Type B pancreatic cell (in vitro differentiated cells): ENCODE results near the gene GPA33. TPM values are rescaled to one million over a fixed set of nuclear protein-coding genes. Genes with fewer than 3 reads are reported as not detected.

Source experiments
- DNase-seq: peaks from one replicate; pipeline ENCODE4 v3.0.0; 2021; ENCODE audit warnings: mixed read lengths; ENCODE audit not compliant: unreplicated experiment; ENCODE audit errors: extremely low spot score
- H3K27ac Mint-ChIP-seq: 2 replicates; pipeline ENCODE4 v1.8.0; 2021; ENCODE audit warnings: mild to moderate bottlenecking, mixed read lengths
- H3K27me3 Mint-ChIP-seq: 2 replicates; pipeline ENCODE4 v1.8.0; 2021; ENCODE audit warnings: mixed read lengths
- H3K36me3 Mint-ChIP-seq: 2 replicates; pipeline ENCODE4 v1.8.0; 2021; ENCODE audit warnings: mixed read lengths
- H3K4me1 Mint-ChIP-seq: one replicate; pipeline ENCODE4 v1.8.0; 2021; ENCODE audit warnings: mixed read lengths; ENCODE audit not compliant: unreplicated experiment
- H3K4me3 Mint-ChIP-seq: 2 replicates; pipeline ENCODE4 v1.8.0; 2021; ENCODE audit warnings: mild to moderate bottlenecking, mixed read lengths
- H3K9me3 Mint-ChIP-seq: 2 replicates; pipeline ENCODE4 v1.8.0; 2021; ENCODE audit warnings: mixed read lengths
- CTCF ChIP-seq: fragments of 200-600 bp; sonication (generic); conservative IDR thresholded peaks from 2 replicates; pipeline ENCODE4 v1.5.0; 2021; ENCODE audit warnings: antibody characterized with exemption, mild to moderate bottlenecking
- total RNA-seq: library from RNA; stranded (reverse); gene quantifications from 2 replicates; pipeline ENCODE4 v1.2.1, GENCODE V29; 2021; ENCODE audit warnings: low replicate concordance

The GPA33 gene
- total RNA-seq, 1 donor from 2014 or later, result 0.68 TPM

- TF ChIP-seq CTCF, result no peak
- Mint-ChIP-seq H3K4me3 (no peak overlapping the region), H3K4me1 (peaks cover under 1% of the 10 kb centered on the region), H3K36me3 (no peaks in the 10 kb centered on the region), H3K27ac (no peak overlapping the region), H3K27me3 (peaks cover 12% of the 10 kb centered on the region), H3K9me3 (no peaks in the 10 kb centered on the region)
- no peak for DNase-seq
These were observed 25.6 kb downstream of the GPA33 start for GRCh38 chr1:167064621-167065020.

- Mint-ChIP-seq H3K4me1 (peaks cover 11% of the 10 kb centered on the region), H3K9me3 (no peaks in the 10 kb centered on the region), H3K4me3 (no peak overlapping the region), H3K27ac (no peak overlapping the region), H3K36me3 (no peaks in the 10 kb centered on the region), H3K27me3 (peaks cover 12% of the 10 kb centered on the region)
- no peak for TF ChIP-seq CTCF
- no peak for DNase-seq
These were observed 29.1 kb downstream of the GPA33 start for GRCh38 chr1:167061073-167061464.

GRCh38 chr1:167060141-167061072 lies 29.8 kb downstream of the GPA33 start:
- Mint-ChIP-seq H3K27me3 (peaks cover 12% of the 10 kb centered on the region), H3K4me3 (no peak overlapping the region), H3K36me3 (no peaks in the 10 kb centered on the region), H3K27ac (no peak overlapping the region), H3K9me3 (no peaks in the 10 kb centered on the region), H3K4me1 (peaks cover 11% of the 10 kb centered on the region)
- no peak for DNase-seq
- peak; percentile 54 for TF ChIP-seq CTCF

GRCh38 chr1:167059809-167060107 lies 30.4 kb downstream of the GPA33 start:
- Mint-ChIP-seq H3K4me1 (peaks cover 11% of the 10 kb centered on the region), H3K9me3 (no peaks in the 10 kb centered on the region), H3K4me3 (no peak overlapping the region), H3K27ac (no peak overlapping the region), H3K27me3 (peaks cover 12% of the 10 kb centered on the region), H3K36me3 (no peaks in the 10 kb centered on the region)
- DNase-seq, result no peak
- no peak for TF ChIP-seq CTCF

GRCh38 chr1:167059045-167059808 lies 30.9 kb downstream of the GPA33 start:
- peak overlapping the region; percentile 72 for H3K27ac Mint-ChIP-seq
- DNase-seq, result no peak
- no peaks in the 10 kb centered on the region for H3K9me3 Mint-ChIP-seq
- peak overlapping the region; percentile 67 for H3K4me3 Mint-ChIP-seq
- TF ChIP-seq CTCF, result peak; percentile 97
- peaks cover 11% of the 10 kb centered on the region for H3K4me1 Mint-ChIP-seq
- peaks cover 9% of the 10 kb centered on the region for H3K27me3 Mint-ChIP-seq
- H3K36me3 Mint-ChIP-seq, result no peaks in the 10 kb centered on the region
